B cell (primary cell): ENCODE measurements around the gene FRRS1. TPM values are rescaled to one million over a fixed set of nuclear protein-coding genes. Genes with fewer than 3 reads are reported as not detected.

Experiments used
- ATAC-seq: fragments of 200-7000 bp; cut with Tn5 transposase; one replicate; pipeline ENCODE4 v1.10.0; 2021; ENCODE audit warnings: low read depth, mild to moderate bottlenecking, moderate number of reproducible peaks, moderate library complexity
- CTCF ChIA-PET: fragments of 350-600 bp; sonication (Branson Sonifier 250); formaldehyde crosslinking; loops from one replicate; lab custom pipeline; 2021; ENCODE audit warnings: antibody characterized with exemption, inconsistent platforms; lab: Charles Lee
- POLR2A ChIA-PET: fragments of 350-600 bp; sonication (Branson Sonifier 250); formaldehyde crosslinking; loops from one replicate; lab custom pipeline; 2021; ENCODE audit warnings: antibody characterized with exemption; lab: Charles Lee
- DNase-seq: peaks from one replicate; pipeline ENCODE4 v3.0.0; 2013
- H2AFZ ChIP-seq: 2 replicates; pipeline ENCODE4 v1.6.1; 2012; ENCODE audit warnings: mild to moderate bottlenecking, low read depth, low read length; ENCODE audit not compliant: insufficient read depth, poor library complexity, severe bottlenecking
- H3K27ac ChIP-seq, 2 donors: 1 replicate in 1 of 2; 2 replicates in 1 of 2; pipeline ENCODE4 v1.5.1; 2012 to 2013; ENCODE audit warnings: low read length in 2 of 2, mild to moderate bottlenecking in 2 of 2, moderate library complexity in 1 of 2
- H3K27me3 ChIP-seq, 4 experiments: fragments of 200-600 bp in 1 of 4; sonication (generic) in 1 of 4; replicated peaks in 1 of 4; 1 replicate in 2 of 4; 2 replicates in 2 of 4; pipeline versions ENCODE4 v1.6.1 to v1.7.0; 2013 to 2016; ENCODE audit warnings: low read length in 3 of 4, mild to moderate bottlenecking in 2 of 4, mixed read lengths in 1 of 4, moderate library complexity in 1 of 4; ENCODE audit not compliant: insufficient read depth in 4 of 4, control insufficient read depth in 3 of 4; ENCODE audit errors: control extremely low read depth in 1 of 4
- H3K36me3 ChIP-seq, 2 experiments: replicated peaks in 1 of 2; 1 replicate in 1 of 2; 2 replicates in 1 of 2; pipeline versions ENCODE4 v1.6.1 to v1.7.1; 2013; ENCODE audit warnings: low read length in 1 of 2; ENCODE audit not compliant: insufficient read depth in 2 of 2, control insufficient read depth in 1 of 2; ENCODE audit errors: control extremely low read depth in 1 of 2, extremely low read depth in 1 of 2
- H3K4me1 ChIP-seq, 2 donors: fragments of 200-600 bp in 1 of 2; sonication (generic) in 1 of 2; 1 replicate in 1 of 2; 2 replicates in 1 of 2; pipeline versions ENCODE4 v1.5.1 to v1.6.1; 2013 to 2017; ENCODE audit warnings: low read length in 2 of 2; ENCODE audit not compliant: control insufficient read depth in 2 of 2, insufficient read depth in 2 of 2
- H3K4me2 ChIP-seq: replicated peaks from 2 replicates; pipeline ENCODE3; 2012; ENCODE audit warnings: mild to moderate bottlenecking, low read depth, low read length; ENCODE audit not compliant: poor library complexity, severe bottlenecking
- H3K4me3 ChIP-seq, 5 experiments: fragments of 200-600 bp in 1 of 5; sonication (generic) in 1 of 5; 1 replicate in 3 of 5; 2 replicates in 2 of 5; pipeline versions ENCODE4 v1.5.1 to v1.7.0; 2011 to 2016; ENCODE audit warnings: low read length in 4 of 5, mild to moderate bottlenecking in 4 of 5, low read depth in 2 of 5, control low read depth in 1 of 5, moderate library complexity in 1 of 5; ENCODE audit not compliant: insufficient read depth in 1 of 5; ENCODE audit errors: control extremely low read depth in 1 of 5, extremely low read depth in 1 of 5
- H3K79me2 ChIP-seq: fragments of 200-600 bp; sonication (generic); one replicate; pipeline ENCODE4 v1.6.0; 2016; ENCODE audit warnings: low read length; ENCODE audit not compliant: control insufficient read depth, insufficient read depth
- H3K9ac ChIP-seq: fragments of 200-600 bp; sonication (generic); 2 replicates; pipeline ENCODE4 v1.6.1; 2017; ENCODE audit warnings: mild to moderate bottlenecking, low read length, moderate library complexity
- H3K9me3 ChIP-seq, 3 donors: one replicate each; pipeline versions ENCODE4 v1.6.1 to v1.7.1; 2013; ENCODE audit warnings: low read length in 2 of 3; ENCODE audit not compliant: control insufficient read depth in 2 of 3, insufficient read depth in 1 of 3; ENCODE audit errors: control extremely low read depth in 1 of 3
- H4K20me1 ChIP-seq: 2 replicates; pipeline ENCODE4 v1.6.0; 2012; ENCODE audit warnings: mild to moderate bottlenecking, low read length; ENCODE audit not compliant: insufficient read depth, control insufficient read depth, poor library complexity, severe bottlenecking
- H3K27ac Mint-ChIP-seq: one replicate; pipeline ENCODE4 v1.8.0; 2021; ENCODE audit warnings: mixed read lengths
- H3K27me3 Mint-ChIP-seq: one replicate; pipeline ENCODE4 v1.8.0; 2021; ENCODE audit warnings: mixed read lengths
- H3K4me1 Mint-ChIP-seq: one replicate; pipeline ENCODE4 v1.8.0; 2021; ENCODE audit warnings: mixed read lengths
- H3K4me3 Mint-ChIP-seq: one replicate; pipeline ENCODE4 v1.8.0; 2021; ENCODE audit warnings: mixed read lengths
- H3K9me3 Mint-ChIP-seq: one replicate; pipeline ENCODE4 v1.8.0; 2022; ENCODE audit warnings: mixed read lengths; ENCODE audit not compliant: insufficient read depth
- CTCF ChIP-seq: fragments of 200-600 bp; IDR thresholded peaks from one replicate; pipeline ENCODE4 v1.8.0; 2022; ENCODE audit warnings: antibody characterized with exemption, mild to moderate bottlenecking
- EZH2 ChIP-seq: IDR thresholded peaks from 2 replicates; pipeline ENCODE4 v1.6.1; 2012; ENCODE audit warnings: borderline replicate concordance, low read depth, mild to moderate bottlenecking, moderate library complexity, low read length; ENCODE audit not compliant: insufficient read depth, poor library complexity, severe bottlenecking
- WGBS: methylation state at CpG from one replicate; pipeline ENCODE4 v1.1.5; 2013; ENCODE audit warnings: missing lambda C conversion rate; ENCODE audit not compliant: insufficient coverage; 5-methylcytosine and 5-hydroxymethylcytosine counted together
- intact Hi-C: fragments of 100-400 bp; cut with micrococcal nuclease; formaldehyde crosslinking; loops from one replicate; pipeline ENCODE4 v1.10.0; 2022
- polyA plus RNA-seq: library from polyadenylated mRNA; depleted of rRNA; stranded (reverse); fragments of >200 nt; gene quantifications from 2 replicates; pipeline ENCODE4 v1.2.3, GENCODE V29; 2012
- total RNA-seq, 2 donors: library from RNA; stranded (reverse); fragments of 120-200 nt in 1 of 2; gene quantifications; 1 replicate in 1 of 2; 2 replicates in 1 of 2; pipeline versions ENCODE4 v1.2.3 to v1.2.4, GENCODE V29; 2013 to 2022

The FRRS1 gene
- total and polyA plus RNA-seq, 2 donors (not counting 1 experiment from before 2014, with no cell fraction given) = 0.73 to 0.96 TPM

DNA sequence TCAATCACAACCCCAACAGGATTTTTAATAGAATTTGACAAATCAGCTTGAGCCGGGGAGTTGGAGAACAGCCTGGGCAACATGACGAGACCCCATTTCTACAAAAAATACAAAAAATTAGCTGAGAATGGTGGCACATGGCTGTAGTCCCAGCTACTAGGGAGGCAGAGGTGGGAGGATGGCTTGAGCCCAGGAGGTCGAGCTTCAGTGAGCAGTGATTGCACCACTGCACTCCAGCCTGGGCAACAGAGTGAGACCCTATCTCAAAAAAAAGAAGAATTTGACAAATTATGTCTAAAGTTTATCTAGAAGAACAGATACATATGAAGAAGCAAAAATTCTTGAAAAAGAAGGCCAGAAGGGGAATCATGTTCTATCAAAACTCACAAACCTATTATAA, 43.2 kb downstream of the FRRS1 start:
- no peak for TF ChIP-seq EZH2
- no peak for TF ChIP-seq CTCF
- Mint-ChIP-seq H3K4me3 (no peak overlapping the region), H3K27me3 (no peaks in the 10 kb centered on the region), H3K9me3 (no peaks in the 10 kb centered on the region), H3K27ac (no peak overlapping the region), H3K4me1 (no peaks in the 10 kb centered on the region)
- Histone ChIP-seq H3K4me3 (no peak overlapping the region), H3K79me2 (no peaks in the 10 kb centered on the region), H3K27me3 (no peaks in the 10 kb centered on the region), H2AFZ (no peak overlapping the region), H3K4me1 (no peaks in the 10 kb centered on the region), H3K9me3 (no peaks in the 10 kb centered on the region), H3K4me2 (no peak overlapping the region), H3K9ac (no peak overlapping the region), H4K20me1 (no peaks in the 10 kb centered on the region), H3K27ac (no peak overlapping the region), H3K36me3 (no peaks in the 10 kb centered on the region)
- intact Hi-C loops = no loop called here
- DNase-seq = no peak
- WGBS = no CpG with 5 or more reads among the region's 3 CpGs
- ChIA-PET CTCF (no interaction called here), POLR2A (no interaction called here)
- ATAC-seq = no peak

GRCh38 chr1:99717005-99717404, 49.4 kb downstream of the FRRS1 start:
- Histone ChIP-seq H4K20me1 (no peaks in the 10 kb centered on the region), H3K27ac (no peak overlapping the region), H2AFZ (no peak overlapping the region), H3K9me3 (no peaks in the 10 kb centered on the region), H3K27me3 (no peaks in the 10 kb centered on the region), H3K4me1 (no peaks in the 10 kb centered on the region), H3K79me2 (no peaks in the 10 kb centered on the region), H3K4me2 (no peak overlapping the region), H3K4me3 (no peak overlapping the region), H3K36me3 (no peaks in the 10 kb centered on the region), H3K9ac (no peak overlapping the region)
- Mint-ChIP-seq H3K27ac (no peak overlapping the region), H3K4me1 (no peaks in the 10 kb centered on the region), H3K4me3 (no peak overlapping the region), H3K9me3 (no peaks in the 10 kb centered on the region), H3K27me3 (no peaks in the 10 kb centered on the region)
- intact Hi-C loops = no loop called here
- no CpG with 5 or more reads among the region's 1 CpG for WGBS
- ChIA-PET CTCF (no interaction called here), POLR2A (no interaction called here)
- ATAC-seq (no peak), DNase-seq (no peak)
- TF ChIP-seq EZH2 = no peak
- no peak for TF ChIP-seq CTCF
